Measurements from ENCODE around the gene ZYX. TPM values are rescaled to one million over a fixed set of nuclear protein-coding genes. Genes with fewer than 3 reads are reported as not detected.

The ZYX gene
- 32.6 and 76.4 TPM in 2 replicates for polyA plus RNA-seq (2011; rRNA removed)
- polyA minus RNA-seq (2011; rRNA and poly(A)+ RNA removed), result 111 and 154 TPM in 2 replicates

DNA sequence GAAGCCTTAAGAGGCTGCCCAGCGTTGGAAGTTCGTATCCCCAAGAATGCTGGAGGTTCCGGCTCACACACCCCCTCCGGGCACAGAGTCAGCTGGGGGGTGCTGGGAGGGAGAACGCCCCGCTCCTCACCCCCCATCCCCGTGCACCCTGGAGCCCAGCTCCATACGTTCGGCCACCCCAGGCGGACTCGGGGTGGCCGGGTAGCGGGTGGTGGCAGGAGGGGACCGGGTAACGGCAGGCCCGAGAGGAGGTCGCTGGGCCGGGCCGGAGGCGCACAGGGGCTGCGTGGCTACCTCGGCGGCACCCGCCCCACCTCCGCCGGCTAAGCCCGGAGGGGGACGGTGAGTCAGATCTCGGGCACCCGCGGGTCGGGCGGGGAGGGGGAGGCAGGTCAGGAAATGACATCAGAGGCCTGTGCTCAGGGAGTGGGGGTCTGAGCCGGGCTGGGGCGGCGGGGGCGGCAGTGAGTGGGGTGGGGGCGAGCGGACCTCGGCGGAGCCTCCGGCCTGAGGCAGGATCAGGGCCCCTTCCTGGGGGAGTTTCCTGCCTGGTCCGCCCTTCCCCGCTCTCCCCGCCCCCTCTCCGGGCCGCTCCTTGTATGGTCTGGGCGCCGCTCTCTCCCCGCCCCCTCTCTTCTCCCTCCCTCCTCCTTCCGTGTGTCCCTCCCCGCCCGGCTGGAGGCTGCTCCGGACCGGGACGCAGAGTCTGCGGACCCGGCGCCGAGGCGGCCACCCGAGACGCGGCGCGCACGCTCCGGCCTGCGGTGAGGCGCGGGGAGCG lies at the start of gene ZYX:
ZYX (plus strand) TSS at position 700 of the 781 bp plus-strand sequence. CDS start 227 bp downstream, outside the sequence.
- ChIA-PET CTCF (interaction anchor here (0.6 to 3.3 kb wide), 34 partner anchors 7 to 917 kb away, joined by 3 to 48 read pairs (median 6); partner anchors contain the start of genes CASP2 and GSTK1), POLR2A (interaction anchor here (0.6 to 6.2 kb wide), 12 partner anchors 9 to 140 kb away, joined by 3 to 83 read pairs (median 6); partner anchors contain the start of genes CASP2 and GSTK1)
- peak; percentile 95 for DNase-seq (ENCODE audit: low read depth, low spot score)

GRCh38 chr7:143334244-143334643 lies 46.9 kb upstream of the ZYX start:
- Histone ChIP-seq H3K27me3 (ENCODE audit: control insufficient read depth, insufficient read depth, low read length) (peaks cover 6% of the 10 kb centered on the region), H3K27ac (ENCODE audit: low read depth, low read length) (no peak overlapping the region), H3K4me3 (ENCODE audit: low read depth, low read length) (no peak overlapping the region), H3K9me3 (ENCODE audit: control insufficient read depth, insufficient read depth, low read length) (no peaks in the 10 kb centered on the region)
- ChIA-PET POLR2A (interaction anchor here (1.0 kb wide), 1 partner anchor 58 kb away, joined by 3 read pairs; no protein-coding TSS in a partner anchor), CTCF (interaction anchor here (0.6 to 2.3 kb wide), 5 partner anchors 12 to 119 kb away, joined by 3 to 13 read pairs (median 6); no protein-coding TSS in a partner anchor)
- TF ChIP-seq CTCF (IDR thresholded peaks at IDR 0.05; ENCODE audit: low read depth, low read length), result no peak
- DNase-seq (ENCODE audit: low read depth, low spot score), result no peak

More for the DNA sequence above, at the start of gene ZYX:
- TF ChIP-seq CTCF (IDR thresholded peaks at IDR 0.05; ENCODE audit: low read depth, low read length), result no peak
- Histone ChIP-seq H3K9me3 (ENCODE audit: control insufficient read depth, insufficient read depth, low read length) (no peaks in the 10 kb centered on the region; the same call in 1 of the 2 replicates), H3K4me3 (ENCODE audit: low read depth, low read length) (peak within 1 kb of the TSS; percentile 93), H3K27ac (ENCODE audit: low read depth, low read length) (peak within 1 kb of the TSS; percentile 100), H3K27me3 (ENCODE audit: control insufficient read depth, insufficient read depth, low read length) (no peaks in the 10 kb centered on the region)

GRCh38 chr7:143337216-143337615 lies 43.9 kb upstream of the ZYX start:
- no peak for DNase-seq (ENCODE audit: low read depth, low spot score)
- CTCF ChIA-PET, result interaction anchor here (0.8 to 1.4 kb wide), 2 partner anchors 8 to 96 kb away, joined by 4 to 6 read pairs; no protein-coding TSS in a partner anchor
- Histone ChIP-seq H3K27me3 (ENCODE audit: control insufficient read depth, insufficient read depth, low read length) (peaks cover 14% of the 10 kb centered on the region), H3K27ac (ENCODE audit: low read depth, low read length) (no peak overlapping the region), H3K4me3 (ENCODE audit: low read depth, low read length) (no peak overlapping the region), H3K9me3 (ENCODE audit: control insufficient read depth, insufficient read depth, low read length) (no peaks in the 10 kb centered on the region)
- POLR2A ChIA-PET, result interaction anchor here (0.5 kb wide), 1 partner anchor 55 kb away, joined by 3 read pairs; no protein-coding TSS in a partner anchor
- no peak for TF ChIP-seq CTCF (IDR thresholded peaks at IDR 0.05; ENCODE audit: low read depth, low read length)

DNA sequence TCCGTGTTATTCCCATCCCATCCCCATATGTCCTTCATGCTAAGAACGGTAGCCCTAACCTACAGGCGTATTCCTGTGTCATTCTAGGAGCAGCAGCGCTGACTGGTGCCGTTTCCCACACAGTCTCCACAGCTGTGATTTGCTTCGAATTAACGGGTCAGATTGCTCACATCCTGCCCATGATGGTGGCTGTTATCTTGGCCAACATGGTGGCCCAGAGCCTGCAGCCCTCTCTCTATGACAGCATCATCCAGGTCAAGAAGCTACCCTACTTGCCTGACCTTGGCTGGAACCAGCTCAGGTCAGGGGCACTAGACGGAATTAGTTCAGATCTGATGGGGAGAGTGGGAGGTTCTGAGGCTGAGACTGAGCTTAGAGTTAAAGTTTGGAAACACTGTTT lies 39.3 kb upstream of the ZYX start:
- no peaks in the 10 kb centered on the region; the same call in 1 of the 2 replicates for H3K9me3 ChIP-seq (ENCODE audit: control insufficient read depth, insufficient read depth, low read length)
- no peak overlapping the region for H3K27ac ChIP-seq (ENCODE audit: low read depth, low read length)
- no peak overlapping the region for H3K4me3 ChIP-seq (ENCODE audit: low read depth, low read length)
- DNase-seq (ENCODE audit: low read depth, low spot score), result no peak
- H3K27me3 ChIP-seq (ENCODE audit: control insufficient read depth, insufficient read depth, low read length), result peaks cover 23% of the 10 kb centered on the region
- TF ChIP-seq CTCF (IDR thresholded peaks at IDR 0.05; ENCODE audit: low read depth, low read length), result no peak
- CTCF ChIA-PET, result interaction anchor here (1.9 kb wide), 1 partner anchor 76 kb away, joined by 5 read pairs; no protein-coding TSS in a partner anchor
- POLR2A ChIA-PET, result no interaction called here
